Panc1 (cell line): ENCODE measurements around the gene HNRNPAB. TPM values are rescaled to one million over a fixed set of nuclear protein-coding genes. Genes with fewer than 3 reads are reported as not detected.
"Not testable (repeated sequence)": the region's sequence is repeated elsewhere in the genome, so short reads cannot be mapped to it uniquely, and the experiment has no call there.

ENCODE experiments used
- ATAC-seq: fragments of 200-7000 bp; cut with Tn5 transposase; 2 replicates; pipeline ENCODE4 v1.9.1; 2020; ENCODE audit warnings: mild to moderate bottlenecking, moderate library complexity
- BruUV-seq: library from RNA; stranded (reverse); fragments of 400-500 nt; replicated peaks from 2 replicates; lab custom pipeline; 2021; lab: Mats Ljungman, UMichigan
- CTCF ChIA-PET: fragments of 300-600 bp; sonication (Branson Sonifier 250); formaldehyde crosslinking; loops from one replicate; lab custom pipeline; 2022; ENCODE audit warnings: antibody characterized with exemption; lab: Charles Lee
- POLR2A ChIA-PET: fragments of 300-600 bp; sonication (Branson Sonifier 250); formaldehyde crosslinking; loops from one replicate; lab custom pipeline; 2022; ENCODE audit warnings: antibody characterized with exemption; lab: Charles Lee
- DNase-seq: peaks from one replicate; pipeline ENCODE4 v3.0.0-alpha.2; 2010; ENCODE audit warnings: low read depth, low spot score
- H3K27ac ChIP-seq: 2 replicates; pipeline ENCODE4 v1.5.1; 2011; ENCODE audit warnings: mild to moderate bottlenecking, low read length, inconsistent platforms
- H3K27me3 ChIP-seq: fragments of 200-500 bp; sonication (Bioruptor generic); 2 replicates; pipeline ENCODE4 v1.6.0; 2014; ENCODE audit warnings: low read length, inconsistent platforms; ENCODE audit not compliant: control insufficient read depth, insufficient read depth
- H3K36me3 ChIP-seq: fragments of 200-500 bp; sonication (Bioruptor generic); 2 replicates; pipeline ENCODE4 v1.5.1; 2014; ENCODE audit warnings: inconsistent platforms, mild to moderate bottlenecking, low read length, moderate library complexity; ENCODE audit not compliant: control insufficient read depth, insufficient read depth
- H3K4me1 ChIP-seq: 2 replicates; pipeline ENCODE4 v1.5.1; 2011; ENCODE audit warnings: inconsistent platforms, mild to moderate bottlenecking, low read length, moderate library complexity; ENCODE audit not compliant: control insufficient read depth, insufficient read depth
- H3K4me3 ChIP-seq, 2 experiments: 2 replicates each; pipeline ENCODE4 v1.5.1; 2011 to 2012; ENCODE audit warnings: low read depth in 2 of 2, low read length in 2 of 2, mild to moderate bottlenecking in 2 of 2, inconsistent platforms in 1 of 2, moderate library complexity in 1 of 2
- H3K9me3 ChIP-seq: fragments of 200-500 bp; sonication (Bioruptor generic); 2 replicates; pipeline ENCODE4 v1.5.1; 2014; ENCODE audit warnings: low read depth, mild to moderate bottlenecking, inconsistent platforms, low read length, moderate library complexity; ENCODE audit not compliant: control insufficient read depth, insufficient read depth
- CTCF ChIP-seq: fragments of 450-650 bp; IDR thresholded peaks from 2 replicates; pipeline ENCODE4 v1.5.1; 2017; ENCODE audit warnings: mild to moderate bottlenecking
- POLR2AphosphoS5 ChIP-seq: IDR thresholded peaks from 2 replicates; pipeline ENCODE4 v1.6.1; 2012; ENCODE audit warnings: mild to moderate bottlenecking, low read depth, low read length, moderate library complexity
- REST ChIP-seq, 2 experiments: IDR thresholded peaks; 2 replicates each; pipeline ENCODE4 v1.6.1; 2011 to 2012; ENCODE audit warnings: low read depth in 2 of 2, control low read depth in 1 of 2, low read length in 1 of 2, mild to moderate bottlenecking in 1 of 2, moderate library complexity in 1 of 2; ENCODE audit not compliant: insufficient read depth in 1 of 2
- SIN3A ChIP-seq: IDR thresholded peaks from 2 replicates; pipeline ENCODE4 v1.6.1; 2012; ENCODE audit warnings: low read depth, mild to moderate bottlenecking, low read length, moderate library complexity, borderline replicate concordance; ENCODE audit not compliant: insufficient read depth
- TCF7L2 ChIP-seq: IDR thresholded peaks from 2 replicates; pipeline ENCODE4 v1.6.1; 2011; ENCODE audit warnings: mild to moderate bottlenecking, low read depth, low read length, inconsistent platforms
- in situ Hi-C: cut with HindIII; loops from 2 replicates; pipeline ENCODE4 v1.10.0; 2016; ENCODE audit warnings: low sequenced_read_pairs, low pct_unique_long_range_greater_than_20kb
- intact Hi-C: fragments of 100-400 bp; cut with micrococcal nuclease; formaldehyde crosslinking; loops from one replicate; pipeline ENCODE4 v1.10.0; 2022; ENCODE audit not compliant: unreplicated experiment
- total RNA-seq: library from RNA; stranded (reverse); gene quantifications from one replicate; pipeline ENCODE4 v1.2.1, GENCODE V29; 2021; ENCODE audit not compliant: unreplicated experiment

The HNRNPAB gene
- total RNA-seq, 1 experiment from 2014 or later = 273 TPM

- Histone ChIP-seq H3K9me3 (no peaks in the 10 kb centered on the region), H3K36me3 (no peaks in the 10 kb centered on the region), H3K27ac (no peak overlapping the region), H3K4me3 (no peak overlapping the region), H3K27me3 (no peaks in the 10 kb centered on the region), H3K4me1 (no peaks in the 10 kb centered on the region)
- intact Hi-C loops = no loop called here
- ChIA-PET CTCF (no interaction called here), POLR2A (interaction anchor here (0.6 kb wide), 1 partner anchor 22 kb away, joined by 4 read pairs; no protein-coding TSS in a partner anchor)
- no peak for ATAC-seq
- in situ Hi-C loops = no loop called here
- no peak for DNase-seq
- no peak for TF ChIP-seq POLR2AphosphoS5
- no peak for TF ChIP-seq SIN3A
- TF ChIP-seq CTCF = no peak
- no peak for TF ChIP-seq TCF7L2
- no peak for TF ChIP-seq REST (IDR thresholded peaks at IDR 0.05; ENCODE audit: insufficient read depth in 1 of 2, low read depth in 2 of 2, low read length in 1 of 2)
- no TSS peak for BruUV-seq
These were observed 45.9 kb downstream of the HNRNPAB start for GRCh38 chr5:178250263-178250662.

GRCh38 chr5:178252258-178252657 is 47.9 kb downstream of the HNRNPAB start:
- ChIA-PET POLR2A (no interaction called here), CTCF (no interaction called here)
- Histone ChIP-seq H3K9me3 (no peaks in the 10 kb centered on the region), H3K4me3 (no peak overlapping the region), H3K27me3 (no peaks in the 10 kb centered on the region), H3K36me3 (no peaks in the 10 kb centered on the region), H3K27ac (no peak overlapping the region), H3K4me1 (no peaks in the 10 kb centered on the region)
- TF ChIP-seq TCF7L2 (no peak), POLR2AphosphoS5 (no peak), REST (IDR thresholded peaks at IDR 0.05; ENCODE audit: insufficient read depth in 1 of 2, low read depth in 2 of 2, low read length in 1 of 2) (no peak), SIN3A (no peak), CTCF (no peak)
- DNase-seq = no peak
- no TSS peak for BruUV-seq
- in situ Hi-C loops (no loop called here), intact Hi-C loops (no loop called here)
- no peak for ATAC-seq

- H3K4me3 ChIP-seq, H3K9me3 ChIP-seq, H3K36me3 ChIP-seq, H3K27ac ChIP-seq, DNase-seq, POLR2A ChIA-PET, ATAC-seq, H3K4me1 ChIP-seq, H3K27me3 ChIP-seq, intact Hi-C loops, in situ Hi-C loops, BruUV-seq: not testable (repeated sequence)
- CTCF ChIA-PET = interaction anchor here (0.6 kb wide), 2 partner anchors 35 to 498 kb away, joined by 3 to 4 read pairs; no protein-coding TSS in a partner anchor
These were observed 49.3 kb downstream of the HNRNPAB start for GRCh38 chr5:178253632-178254031.
